ENCODE data around the gene ALOX5. TPM values are rescaled to one million over a fixed set of nuclear protein-coding genes. Genes with fewer than 3 reads are reported as not detected.

ALOX5 gene
- total and polyA plus RNA-seq, 4 donors: 21.5 to 270 (median 144) TPM

GRCh38 chr10:45395554-45395953, 21.5 kb downstream of the ALOX5 start:
- DNase-seq: no peak
- no peak for TF ChIP-seq CTCF (IDR thresholded peaks at IDR 0.05; ENCODE audit: control extremely low read depth, extremely low read depth)
- H3K27me3 ChIP-seq (ENCODE audit: control insufficient read depth in 3 of 3, insufficient read depth in 3 of 3, low read length in 2 of 3): peaks cover 0 to 2% (median 0%) of the 10 kb centered on the region in 3 donors
- WGBS, 2 donors: 84 to 93% methylated on average over 7 of the region's 7 CpGs
- H3K27ac ChIP-seq (ENCODE audit: low read depth in 1 of 2, low read length in 1 of 2): no peak overlapping the region
- H3K4me3 ChIP-seq: no peak overlapping the region
- H3K36me3 ChIP-seq (ENCODE audit: control insufficient read depth in 4 of 4, insufficient read depth in 4 of 4, low read length in 4 of 4): no peaks in the 10 kb centered on the region
- ATAC-seq (ENCODE audit: insufficient read depth, low FRiP score): no peak
- no peaks in the 10 kb centered on the region for H3K4me1 ChIP-seq (ENCODE audit: control insufficient read depth in 5 of 5, insufficient read depth in 5 of 5, low read length in 5 of 5)
- no peak overlapping the region for H3K9ac ChIP-seq (ENCODE audit: insufficient read depth in 1 of 2, low read length in 2 of 2)
- H3K9me3 ChIP-seq (ENCODE audit: control insufficient read depth in 4 of 4, insufficient read depth in 3 of 4, low read length in 3 of 4): peaks cover 0 to 2% (median 0%) of the 10 kb centered on the region in 4 donors

- no peak for TF ChIP-seq CTCF (IDR thresholded peaks at IDR 0.05; ENCODE audit: control extremely low read depth, extremely low read depth)
- H3K4me3 ChIP-seq: no peak overlapping the region
- peaks cover 0 to 7% (median 0%) of the 10 kb centered on the region in 3 donors for H3K27me3 ChIP-seq (ENCODE audit: control insufficient read depth in 3 of 3, insufficient read depth in 3 of 3, low read length in 2 of 3)
- DNase-seq (no peak), ATAC-seq (ENCODE audit: insufficient read depth, low FRiP score) (no peak)
- H3K36me3 ChIP-seq (ENCODE audit: control insufficient read depth in 4 of 4, insufficient read depth in 4 of 4, low read length in 4 of 4): no peaks in the 10 kb centered on the region
- no peak overlapping the region for H3K9ac ChIP-seq (ENCODE audit: insufficient read depth in 1 of 2, low read length in 2 of 2)
- WGBS, 2 donors: 60 to 68% methylated on average over 1 of the region's 1 CpG
- no peak overlapping the region for H3K27ac ChIP-seq (ENCODE audit: low read depth in 1 of 2, low read length in 1 of 2)
- peaks cover 0 to 2% (median 0%) of the 10 kb centered on the region in 4 donors for H3K9me3 ChIP-seq (ENCODE audit: control insufficient read depth in 4 of 4, insufficient read depth in 3 of 4, low read length in 3 of 4)
- H3K4me1 ChIP-seq (ENCODE audit: control insufficient read depth in 5 of 5, insufficient read depth in 5 of 5, low read length in 5 of 5): no peaks in the 10 kb centered on the region
These were observed 24.6 kb downstream of the ALOX5 start for GRCh38 chr10:45398595-45398994.

GRCh38 chr10:45399113-45399512, 25.1 kb downstream of the ALOX5 start:
- WGBS, 2 donors: 69 to 81% methylated on average over 2 of the region's 2 CpGs
- ATAC-seq (ENCODE audit: insufficient read depth, low FRiP score): no peak
- no peak overlapping the region for H3K27ac ChIP-seq (ENCODE audit: low read depth in 1 of 2, low read length in 1 of 2)
- no peak for TF ChIP-seq CTCF (IDR thresholded peaks at IDR 0.05; ENCODE audit: control extremely low read depth, extremely low read depth)
- H3K9ac ChIP-seq (ENCODE audit: insufficient read depth in 1 of 2, low read length in 2 of 2): no peak overlapping the region
- H3K4me1 ChIP-seq (ENCODE audit: control insufficient read depth in 5 of 5, insufficient read depth in 5 of 5, low read length in 5 of 5): no peaks in the 10 kb centered on the region
- H3K9me3 ChIP-seq (ENCODE audit: control insufficient read depth in 4 of 4, insufficient read depth in 3 of 4, low read length in 3 of 4): peaks cover 0 to 2% (median 0%) of the 10 kb centered on the region in 4 donors
- no peak for DNase-seq
- no peaks in the 10 kb centered on the region for H3K36me3 ChIP-seq (ENCODE audit: control insufficient read depth in 4 of 4, insufficient read depth in 4 of 4, low read length in 4 of 4)
- H3K27me3 ChIP-seq (ENCODE audit: control insufficient read depth in 3 of 3, insufficient read depth in 3 of 3, low read length in 2 of 3): peaks cover 0 to 7% (median 0%) of the 10 kb centered on the region in 3 donors
- H3K4me3 ChIP-seq: no peak overlapping the region

- no peaks in the 10 kb centered on the region for H3K4me1 ChIP-seq (ENCODE audit: control insufficient read depth in 5 of 5, insufficient read depth in 5 of 5, low read length in 5 of 5)
- peaks cover 0 to 3% (median 0%) of the 10 kb centered on the region in 4 donors for H3K9me3 ChIP-seq (ENCODE audit: control insufficient read depth in 4 of 4, insufficient read depth in 3 of 4, low read length in 3 of 4)
- ATAC-seq (ENCODE audit: insufficient read depth, low FRiP score) (no peak), DNase-seq (no peak)
- no peak overlapping the region for H3K9ac ChIP-seq (ENCODE audit: insufficient read depth in 1 of 2, low read length in 2 of 2)
- peaks cover 0 to 11% (median 0%) of the 10 kb centered on the region in 3 donors for H3K27me3 ChIP-seq (ENCODE audit: control insufficient read depth in 3 of 3, insufficient read depth in 3 of 3, low read length in 2 of 3)
- H3K4me3 ChIP-seq: no peak overlapping the region
- H3K27ac ChIP-seq (ENCODE audit: low read depth in 1 of 2, low read length in 1 of 2): no peak overlapping the region
- TF ChIP-seq CTCF (IDR thresholded peaks at IDR 0.05; ENCODE audit: control extremely low read depth, extremely low read depth): no peak
- WGBS, 2 donors: 78 to 87% methylated on average over 8 of the region's 8 CpGs
- H3K36me3 ChIP-seq (ENCODE audit: control insufficient read depth in 4 of 4, insufficient read depth in 4 of 4, low read length in 4 of 4): no peaks in the 10 kb centered on the region
These were observed 29.1 kb downstream of the ALOX5 start for GRCh38 chr10:45403151-45403550.

All from lung (tissue), 12 donors.